Measurements from ENCODE around the gene ACAT2.

ACAT2 gene

GRCh38 chr6:159753081-159753872, 8.6 kb upstream of the ACAT2 start:
- TF ChIP-seq, protein P1, sequence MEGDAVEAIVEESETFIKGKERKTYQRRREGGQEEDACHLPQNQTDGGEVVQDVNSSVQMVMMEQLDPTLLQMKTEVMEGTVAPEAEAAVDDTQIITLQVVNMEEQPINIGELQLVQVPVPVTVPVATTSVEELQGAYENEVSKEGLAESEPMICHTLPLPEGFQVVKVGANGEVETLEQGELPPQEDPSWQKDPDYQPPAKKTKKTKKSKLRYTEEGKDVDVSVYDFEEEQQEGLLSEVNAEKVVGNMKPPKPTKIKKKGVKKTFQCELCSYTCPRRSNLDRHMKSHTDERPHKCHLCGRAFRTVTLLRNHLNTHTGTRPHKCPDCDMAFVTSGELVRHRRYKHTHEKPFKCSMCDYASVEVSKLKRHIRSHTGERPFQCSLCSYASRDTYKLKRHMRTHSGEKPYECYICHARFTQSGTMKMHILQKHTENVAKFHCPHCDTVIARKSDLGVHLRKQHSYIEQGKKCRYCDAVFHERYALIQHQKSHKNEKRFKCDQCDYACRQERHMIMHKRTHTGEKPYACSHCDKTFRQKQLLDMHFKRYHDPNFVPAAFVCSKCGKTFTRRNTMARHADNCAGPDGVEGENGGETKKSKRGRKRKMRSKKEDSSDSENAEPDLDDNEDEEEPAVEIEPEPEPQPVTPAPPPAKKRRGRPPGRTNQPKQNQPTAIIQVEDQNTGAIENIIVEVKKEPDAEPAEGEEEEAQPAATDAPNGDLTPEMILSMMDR (IDR thresholded peaks at IDR 0.05; ENCODE audit: borderline replicate concordance, control extremely low read depth, extremely low read depth, insufficient read depth, missing control alignments) = no peak
- no peak for DNase-seq (ENCODE audit: low spot score)
- in situ Hi-C loops (cut with MboI; ENCODE audit: low sequenced_read_pairs, unreplicated experiment) = no loop called here

DNA sequence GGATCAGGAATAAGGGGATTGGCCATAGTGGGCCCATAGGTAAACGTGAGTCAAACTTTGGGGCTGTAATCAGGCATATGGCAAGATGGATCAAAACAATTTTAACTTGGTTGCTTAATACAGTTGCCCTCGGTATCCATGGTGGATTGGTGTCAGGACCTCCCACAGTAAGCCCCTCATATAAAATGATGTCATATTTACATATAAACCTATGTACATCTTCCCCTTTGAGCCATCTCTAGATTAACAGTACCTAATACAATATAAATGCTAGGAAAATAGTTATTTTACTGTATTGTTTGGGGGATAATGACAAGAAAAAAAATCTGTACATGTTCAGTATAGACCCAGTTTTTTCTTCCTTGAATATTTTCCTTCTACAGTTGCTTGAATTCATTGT, 7.4 kb upstream of the ACAT2 start:
- in situ Hi-C loops (cut with MboI; ENCODE audit: low sequenced_read_pairs, unreplicated experiment) = no loop called here

DNA sequence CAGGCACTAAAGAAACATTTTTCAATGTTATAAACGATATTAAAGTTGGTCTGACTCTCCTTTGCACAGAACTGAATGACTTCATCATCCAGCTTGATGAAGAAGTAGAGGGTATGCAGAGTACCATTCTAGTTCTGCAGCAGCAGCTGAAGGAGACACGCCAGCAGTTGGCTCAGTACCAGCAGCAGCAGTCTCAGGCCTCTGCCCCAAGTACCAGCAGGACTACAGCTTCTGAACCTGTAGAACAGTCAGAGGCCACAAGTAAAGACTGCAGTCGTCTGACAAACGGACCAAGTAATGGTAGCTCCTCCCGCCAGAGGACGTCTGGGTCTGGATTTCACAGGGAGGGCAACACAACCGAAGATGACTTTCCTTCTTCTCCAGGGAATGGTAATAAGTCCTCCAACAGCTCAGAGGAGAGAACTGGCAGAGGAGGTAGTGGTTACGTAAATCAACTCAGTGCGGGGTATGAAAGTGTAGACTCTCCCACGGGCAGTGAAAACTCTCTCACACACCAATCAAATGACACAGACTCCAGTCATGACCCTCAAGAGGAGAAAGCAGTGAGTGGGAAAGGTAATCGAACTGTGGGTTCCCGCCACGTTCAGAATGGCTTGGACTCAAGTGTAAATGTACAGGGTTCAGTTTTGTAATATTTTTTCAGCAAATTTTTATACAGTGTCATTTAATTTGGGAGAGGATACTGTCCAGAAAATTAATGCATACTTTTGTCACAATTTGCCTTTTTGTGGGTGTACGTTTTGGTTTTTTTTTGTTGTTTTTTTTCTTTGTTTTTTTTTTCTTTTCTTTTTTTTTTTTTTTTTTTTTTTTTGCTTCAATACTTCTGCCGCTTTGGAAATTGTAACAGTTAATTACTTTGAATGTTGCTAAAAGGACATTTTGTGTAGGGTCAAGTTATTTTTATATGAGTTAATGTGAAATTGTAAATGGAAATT, 6.6 kb upstream of the ACAT2 start:
- in situ Hi-C loops (cut with MboI; ENCODE audit: low sequenced_read_pairs, unreplicated experiment) = no loop called here
- TF ChIP-seq, protein P1 (IDR thresholded peaks at IDR 0.05; ENCODE audit: borderline replicate concordance, control extremely low read depth, extremely low read depth, insufficient read depth, missing control alignments) = no peak
- DNase-seq (ENCODE audit: low spot score) = no peak

More for the DNA sequence above, 7.4 kb upstream of the ACAT2 start:
- no peak for DNase-seq (ENCODE audit: low spot score)
- TF ChIP-seq, protein P1 (IDR thresholded peaks at IDR 0.05; ENCODE audit: borderline replicate concordance, control extremely low read depth, extremely low read depth, insufficient read depth, missing control alignments) = no peak

- in situ Hi-C loops (cut with MboI; ENCODE audit: low sequenced_read_pairs, unreplicated experiment) = no loop called here
- DNase-seq (ENCODE audit: low spot score) = no peak
- TF ChIP-seq, protein P1 (IDR thresholded peaks at IDR 0.05; ENCODE audit: borderline replicate concordance, control extremely low read depth, extremely low read depth, insufficient read depth, missing control alignments) = no peak
Measured at GRCh38 chr6:159756508-159756907, 5.3 kb upstream of the ACAT2 start.

GRCh38 chr6:159758031-159759001, 3.5 kb upstream of the ACAT2 start:
- in situ Hi-C loops (cut with MboI; ENCODE audit: low sequenced_read_pairs, unreplicated experiment) = no loop called here
- no peak for DNase-seq (ENCODE audit: low spot score)
- TF ChIP-seq, protein P1 (IDR thresholded peaks at IDR 0.05; ENCODE audit: borderline replicate concordance, control extremely low read depth, extremely low read depth, insufficient read depth, missing control alignments) = no peak

Data from GM13976 (cell line).